ENCODE data around the gene COL20A1. TPM values are rescaled to one million over a fixed set of nuclear protein-coding genes. Genes with fewer than 3 reads are reported as not detected.

Gene COL20A1
- total and polyA plus RNA-seq, 7 experiments from 2014 or later = 0.08 TPM; not detected in 6

- intact Hi-C loops (cut with micrococcal nuclease) = loop anchor here (1.0 to 5.0 kb wide), 3 partner anchors 159 to 325 kb away; no protein-coding TSS in a partner anchor
- Histone ChIP-seq H3K4me1 (ENCODE audit: control insufficient read depth in 2 of 2, insufficient read depth in 2 of 2, low read length in 2 of 2) (no peaks in the 10 kb centered on the region), H3K27ac (ENCODE audit: low read depth, low read length) (no peak overlapping the region), H3K4me3 (ENCODE audit: low read length) (no peak overlapping the region), H3K36me3 (ENCODE audit: control insufficient read depth in 2 of 3, insufficient read depth in 3 of 3, low read length in 3 of 3) (no peaks in the 10 kb centered on the region), H3K9me3 (ENCODE audit: control insufficient read depth in 2 of 3, low read length in 3 of 3) (peaks cover 0 to 10% (median 0%) of the 10 kb centered on the region in 3 experiments), H3K27me3 (ENCODE audit: control insufficient read depth in 2 of 2, insufficient read depth in 2 of 2, low read length in 2 of 2) (no peaks in the 10 kb centered on the region)
- Mint-ChIP-seq H3K9me3 (peaks cover 0 to 18% (median 9%) of the 10 kb centered on the region in 11 donors), H3K27me3 (peaks cover 4 to 32% (median 15%) of the 10 kb centered on the region in 5 donors), H3K4me1 (peaks cover 0 to 3% (median 0%) of the 10 kb centered on the region in 7 donors), H3K27ac (no peak overlapping the region), H3K4me3 (no peak overlapping the region), H3K36me3 (peaks cover 0 to 8% (median 4%) of the 10 kb centered on the region in 5 donors)
- POLR2A ChIA-PET = no interaction called here
- peak; percentile 54 for ATAC-seq
- CTCF ChIA-PET = interaction anchor here (0.5 to 2.9 kb wide), 3 partner anchors 156 to 708 kb away, joined by 3 to 21 read pairs (median 3); no protein-coding TSS in a partner anchor
- DNase-seq = peak in 7 of 9 donors; percentile 30 to 55 (median 39)
Measured at GRCh38 chr20:63381781-63382431, 88.9 kb downstream of the COL20A1 start.

GRCh38 chr20:63382551-63383300, 89.7 kb downstream of the COL20A1 start:
- Mint-ChIP-seq H3K9me3 (peaks cover 0 to 23% (median 13%) of the 10 kb centered on the region in 11 donors), H3K36me3 (peaks cover 0 to 8% (median 4%) of the 10 kb centered on the region in 5 donors), H3K4me3 (no peak overlapping the region), H3K27ac (no peak overlapping the region), H3K4me1 (peaks cover 0 to 6% (median 0%) of the 10 kb centered on the region in 7 donors), H3K27me3 (peaks cover 4 to 25% (median 13%) of the 10 kb centered on the region in 5 donors)
- POLR2A ChIA-PET = no interaction called here
- Histone ChIP-seq H3K4me3 (ENCODE audit: low read length) (no peak overlapping the region), H3K27ac (ENCODE audit: low read depth, low read length) (no peak overlapping the region), H3K27me3 (ENCODE audit: control insufficient read depth in 2 of 2, insufficient read depth in 2 of 2, low read length in 2 of 2) (no peaks in the 10 kb centered on the region), H3K36me3 (ENCODE audit: control insufficient read depth in 2 of 3, insufficient read depth in 3 of 3, low read length in 3 of 3) (no peaks in the 10 kb centered on the region), H3K4me1 (ENCODE audit: control insufficient read depth in 2 of 2, insufficient read depth in 2 of 2, low read length in 2 of 2) (no peaks in the 10 kb centered on the region), H3K9me3 (ENCODE audit: control insufficient read depth in 2 of 3, low read length in 3 of 3) (peaks cover 0 to 10% (median 0%) of the 10 kb centered on the region in 3 experiments)
- intact Hi-C loops (cut with micrococcal nuclease) = loop anchor here (2.0 to 5.0 kb wide), 2 partner anchors 200 to 325 kb away; no protein-coding TSS in a partner anchor
- DNase-seq (no peak), ATAC-seq (no peak)
- CTCF ChIA-PET = interaction anchor here (2.9 kb wide), 1 partner anchor 159 kb away, joined by 21 read pairs; no protein-coding TSS in a partner anchor

GRCh38 chr20:63383556-63383955, 90.6 kb downstream of the COL20A1 start:
- Mint-ChIP-seq H3K27ac (no peak overlapping the region), H3K36me3 (peaks cover 0 to 8% (median 4%) of the 10 kb centered on the region in 5 donors), H3K27me3 (peaks cover under 1 to 20% (median 12%) of the 10 kb centered on the region in 5 donors), H3K4me1 (peaks cover 0 to 6% (median 0%) of the 10 kb centered on the region in 7 donors), H3K9me3 (peaks cover 0 to 26% (median 14%) of the 10 kb centered on the region in 11 donors), H3K4me3 (no peak overlapping the region)
- CTCF ChIA-PET = interaction anchor here (0.8 kb wide), 1 partner anchor 161 kb away, joined by 4 read pairs; no protein-coding TSS in a partner anchor
- ATAC-seq = no peak
- no peak overlapping the region for H3K27ac ChIP-seq (ENCODE audit: low read depth, low read length)
- no peak for DNase-seq
- H3K9me3 ChIP-seq (ENCODE audit: control insufficient read depth in 2 of 3, low read length in 3 of 3) = peaks cover 0 to 10% (median 0%) of the 10 kb centered on the region in 3 experiments
- intact Hi-C loops (cut with micrococcal nuclease) = loop anchor here (2.0 to 5.0 kb wide), 2 partner anchors 201 to 326 kb away; no protein-coding TSS in a partner anchor
- POLR2A ChIA-PET = no interaction called here
- no peak overlapping the region for H3K4me3 ChIP-seq (ENCODE audit: low read length)
- no peaks in the 10 kb centered on the region for H3K36me3 ChIP-seq (ENCODE audit: control insufficient read depth in 2 of 3, insufficient read depth in 3 of 3, low read length in 3 of 3)
- H3K4me1 ChIP-seq (ENCODE audit: control insufficient read depth in 2 of 2, insufficient read depth in 2 of 2, low read length in 2 of 2) = no peaks in the 10 kb centered on the region
- no peaks in the 10 kb centered on the region for H3K27me3 ChIP-seq (ENCODE audit: control insufficient read depth in 2 of 2, insufficient read depth in 2 of 2, low read length in 2 of 2)

- Histone ChIP-seq H3K9me3 (ENCODE audit: control insufficient read depth in 2 of 3, low read length in 3 of 3) (peaks cover 0 to 10% (median 0%) of the 10 kb centered on the region in 3 experiments), H3K4me1 (ENCODE audit: control insufficient read depth in 2 of 2, insufficient read depth in 2 of 2, low read length in 2 of 2) (no peaks in the 10 kb centered on the region), H3K36me3 (ENCODE audit: control insufficient read depth in 2 of 3, insufficient read depth in 3 of 3, low read length in 3 of 3) (no peaks in the 10 kb centered on the region), H3K27me3 (ENCODE audit: control insufficient read depth in 2 of 2, insufficient read depth in 2 of 2, low read length in 2 of 2) (no peaks in the 10 kb centered on the region), H3K27ac (ENCODE audit: low read depth, low read length) (no peak overlapping the region), H3K4me3 (ENCODE audit: low read length) (no peak overlapping the region)
- peaks cover 0 to 8% (median 4%) of the 10 kb centered on the region in 5 donors for H3K36me3 Mint-ChIP-seq
- ChIA-PET POLR2A (no interaction called here), CTCF (interaction anchor here (0.8 kb wide), 1 partner anchor 161 kb away, joined by 4 read pairs; no protein-coding TSS in a partner anchor)
- DNase-seq (no peak), ATAC-seq (no peak)
- peaks cover 0 to 6% (median 0%) of the 10 kb centered on the region in 7 donors for H3K4me1 Mint-ChIP-seq
- H3K9me3 Mint-ChIP-seq = peaks cover 0 to 26% (median 15%) of the 10 kb centered on the region in 11 donors
- intact Hi-C loops (cut with micrococcal nuclease) = loop anchor here in 1 of 2 donors (5.0 kb wide), 1 partner anchor 327 kb away; no protein-coding TSS in a partner anchor
- H3K27ac Mint-ChIP-seq = no peak overlapping the region
- peaks cover 0 to 17% (median 8%) of the 10 kb centered on the region in 5 donors for H3K27me3 Mint-ChIP-seq
- no peak overlapping the region for H3K4me3 Mint-ChIP-seq
Measured at GRCh38 chr20:63384336-63384735, 91.3 kb downstream of the COL20A1 start.

Small RNA genes within 50 kb of the gene (microRNA-seq; reads per million reads assigned to microRNA genes)
- gene MIR4326 (ENCODE audit: borderline microRNAs expressed) = not detected

Other genes with a start within 250 kb of the COL20A1 start
- 10 to 100 TPM; 35.9 to 52.1 (median 42.0) TPM for gene YTHDF1, start 77.1 kb upstream of the COL20A1 start, total RNA-seq
- 10 to 100 TPM; 27.5 to 46.9 TPM for gene YTHDF1, start 77.1 kb upstream of the COL20A1 start, polyA plus RNA-seq
- gene BIRC7, start 57.3 kb upstream of the COL20A1 start, total RNA-seq = not detected
- gene BIRC7, start 57.3 kb upstream of the COL20A1 start, polyA plus RNA-seq = not detected
- not detected for gene NKAIN4, start 38.7 kb upstream of the COL20A1 start, total RNA-seq
- not detected for gene NKAIN4, start 38.7 kb upstream of the COL20A1 start, polyA plus RNA-seq
- gene ARFGAP1, start 20.4 kb upstream of the COL20A1 start, total RNA-seq = 100 to 1,000 TPM in 4 of 5 experiments, 10 to 100 TPM in 1; 90.6 to 119 (median 107) TPM
- 10 to 100 TPM; 15.9 to 24.4 TPM for gene ARFGAP1, start 20.4 kb upstream of the COL20A1 start, polyA plus RNA-seq
- gene CHRNA4, start 68.2 kb downstream of the COL20A1 start, total RNA-seq = not detected
- not detected for gene CHRNA4, start 68.2 kb downstream of the COL20A1 start, polyA plus RNA-seq
- gene KCNQ2, start 179.5 kb downstream of the COL20A1 start, total RNA-seq = under 1 TPM in 3 of 5 experiments, not detected in 2; 0.27 to 0.72 (median 0.30) TPM
- gene KCNQ2, start 179.5 kb downstream of the COL20A1 start, polyA plus RNA-seq = not detected
- 1 to 10 TPM in 2 of 5 experiments, under 1 TPM in 2, not detected in 1; 0.11 to 1.5 (median 0.92) TPM for gene EEF1A2, start 205.9 kb downstream of the COL20A1 start, total RNA-seq
- under 1 TPM in 1 of 2 donors, not detected in 1; 0.08 TPM for gene EEF1A2, start 205.9 kb downstream of the COL20A1 start, polyA plus RNA-seq
- gene PPDPF, start 227.6 kb downstream of the COL20A1 start, total RNA-seq = 100 to 1,000 TPM; 138 to 225 (median 184) TPM
- gene PPDPF, start 227.6 kb downstream of the COL20A1 start, polyA plus RNA-seq = 10 to 100 TPM; 67.7 to 83.1 TPM
- gene PTK6, start 244.2 kb downstream of the COL20A1 start, total RNA-seq = under 1 TPM in 4 of 5 experiments, not detected in 1; 0.19 to 0.96 (median 0.62) TPM
- under 1 TPM; 0.07 to 0.38 TPM for gene PTK6, start 244.2 kb downstream of the COL20A1 start, polyA plus RNA-seq

All from naive thymus-derived CD4-positive, alpha-beta T cell (primary cell).